Measurements from ENCODE around the gene LHFPL6. TPM values are rescaled to one million over a fixed set of nuclear protein-coding genes. Genes with fewer than 3 reads are reported as not detected.

Gene LHFPL6
- total and polyA plus RNA-seq, 3 donors from 2014 or later: 37.3 to 65.5 (median 52.1) TPM

DNA sequence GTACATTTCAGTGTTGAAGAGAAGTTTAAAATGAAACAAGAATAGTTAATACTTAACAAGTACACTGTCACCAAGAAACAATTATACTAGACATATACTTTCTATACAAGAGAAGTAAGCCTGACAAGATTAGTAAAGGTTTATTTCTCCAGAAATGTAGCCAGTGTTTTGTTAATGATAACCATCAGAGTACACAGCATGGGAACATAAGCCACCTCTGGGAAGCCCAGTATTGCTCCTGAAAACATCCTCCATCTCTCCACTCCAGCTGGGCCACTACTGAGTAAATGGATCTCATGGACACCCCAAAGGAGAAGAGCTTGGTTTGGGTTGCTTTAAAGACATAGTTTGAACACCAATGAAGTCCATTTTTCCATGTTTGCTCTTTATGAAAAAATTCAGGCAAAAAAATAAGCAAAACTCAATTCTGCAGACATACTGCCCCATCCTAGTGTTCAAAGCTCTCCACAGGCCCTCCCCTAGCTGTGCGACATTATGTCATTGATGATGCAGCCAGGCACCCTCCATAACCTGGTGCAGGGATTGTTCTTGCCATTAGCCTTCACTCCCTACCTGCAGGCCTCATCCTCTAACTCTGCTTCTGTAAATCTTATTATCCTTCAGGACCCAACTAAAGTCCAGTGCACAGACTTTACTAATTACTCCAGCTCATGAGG, 61.9 kb downstream of the LHFPL6 start:
- Histone ChIP-seq H3K4me1 (no peaks in the 10 kb centered on the region), H3K36me3 (ENCODE audit: low read depth, missing control alignments) (no peaks in the 10 kb centered on the region), H3K4me3 (no peak overlapping the region), H3K9me3 (no peaks in the 10 kb centered on the region), H3K27me3 (no peaks in the 10 kb centered on the region), H3K27ac (no peak overlapping the region)
- TF ChIP-seq, protein P1, sequence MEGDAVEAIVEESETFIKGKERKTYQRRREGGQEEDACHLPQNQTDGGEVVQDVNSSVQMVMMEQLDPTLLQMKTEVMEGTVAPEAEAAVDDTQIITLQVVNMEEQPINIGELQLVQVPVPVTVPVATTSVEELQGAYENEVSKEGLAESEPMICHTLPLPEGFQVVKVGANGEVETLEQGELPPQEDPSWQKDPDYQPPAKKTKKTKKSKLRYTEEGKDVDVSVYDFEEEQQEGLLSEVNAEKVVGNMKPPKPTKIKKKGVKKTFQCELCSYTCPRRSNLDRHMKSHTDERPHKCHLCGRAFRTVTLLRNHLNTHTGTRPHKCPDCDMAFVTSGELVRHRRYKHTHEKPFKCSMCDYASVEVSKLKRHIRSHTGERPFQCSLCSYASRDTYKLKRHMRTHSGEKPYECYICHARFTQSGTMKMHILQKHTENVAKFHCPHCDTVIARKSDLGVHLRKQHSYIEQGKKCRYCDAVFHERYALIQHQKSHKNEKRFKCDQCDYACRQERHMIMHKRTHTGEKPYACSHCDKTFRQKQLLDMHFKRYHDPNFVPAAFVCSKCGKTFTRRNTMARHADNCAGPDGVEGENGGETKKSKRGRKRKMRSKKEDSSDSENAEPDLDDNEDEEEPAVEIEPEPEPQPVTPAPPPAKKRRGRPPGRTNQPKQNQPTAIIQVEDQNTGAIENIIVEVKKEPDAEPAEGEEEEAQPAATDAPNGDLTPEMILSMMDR (IDR thresholded peaks at IDR 0.05): no peak
- intact Hi-C loops (cut with DNase I; ENCODE audit: low total_unique reads): no loop called here
- no peak for DNase-seq
- 100% methylated on average over 1 of the region's 1 CpG for WGBS, 2 donors

DNA sequence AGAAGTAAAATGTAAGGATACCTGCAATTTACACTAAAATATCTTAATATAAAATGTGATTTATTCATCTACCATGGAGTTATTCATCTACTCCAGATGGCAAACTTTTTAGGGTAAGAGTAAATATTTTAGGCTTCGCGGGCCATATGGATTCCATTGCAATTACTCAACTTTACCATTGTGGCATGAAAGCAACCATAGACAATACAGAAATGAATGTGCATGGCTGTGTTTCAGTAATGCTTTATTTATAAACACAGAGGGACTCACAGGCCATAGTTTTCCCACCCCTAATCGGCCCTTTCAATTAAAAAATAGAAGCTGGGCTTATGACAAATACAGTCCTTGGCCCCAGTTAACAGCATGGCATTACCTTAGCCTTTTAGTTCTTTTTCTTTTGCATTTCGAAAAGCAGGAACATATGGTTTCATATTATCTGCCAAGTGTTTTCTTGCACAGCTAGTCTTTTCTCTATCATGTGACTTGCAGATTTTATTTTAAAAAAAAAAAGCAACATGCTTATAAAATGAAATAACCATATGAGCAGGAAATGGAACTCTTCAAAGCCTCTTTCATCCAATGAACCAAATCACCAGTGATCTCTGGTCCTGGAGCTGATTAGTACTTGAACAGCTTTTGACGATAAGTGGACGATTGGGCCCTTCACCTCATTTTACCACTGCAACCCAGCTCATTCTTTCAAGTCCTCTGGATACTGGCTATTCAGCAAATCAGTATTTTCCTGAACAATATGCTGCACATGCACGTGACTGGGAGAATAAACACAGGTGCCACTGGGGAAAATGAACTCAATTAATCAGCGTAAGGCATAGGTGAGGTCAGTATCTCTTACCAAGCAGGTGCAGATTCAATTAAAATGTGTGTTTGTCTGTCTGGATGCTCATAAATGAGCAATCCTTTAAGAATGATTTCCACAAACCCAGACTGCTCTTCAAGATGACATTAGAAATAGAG, 63.9 kb downstream of the LHFPL6 start:
- intact Hi-C loops (cut with DNase I; ENCODE audit: low total_unique reads): no loop called here
- WGBS, 2 donors: 85 to 90% methylated on average over 8 of the region's 8 CpGs
- no peaks in the 10 kb centered on the region for H3K27me3 ChIP-seq
- H3K9me3 ChIP-seq: no peaks in the 10 kb centered on the region
- no peak overlapping the region for H3K27ac ChIP-seq
- DNase-seq: no peak
- no peak for TF ChIP-seq POLR2A (IDR thresholded peaks at IDR 0.05)
- TF ChIP-seq, protein P1 (IDR thresholded peaks at IDR 0.05): no peak
- H3K4me1 ChIP-seq: no peaks in the 10 kb centered on the region
- H3K4me3 ChIP-seq: no peak overlapping the region
- no peaks in the 10 kb centered on the region for H3K36me3 ChIP-seq (ENCODE audit: low read depth, missing control alignments)

DNA sequence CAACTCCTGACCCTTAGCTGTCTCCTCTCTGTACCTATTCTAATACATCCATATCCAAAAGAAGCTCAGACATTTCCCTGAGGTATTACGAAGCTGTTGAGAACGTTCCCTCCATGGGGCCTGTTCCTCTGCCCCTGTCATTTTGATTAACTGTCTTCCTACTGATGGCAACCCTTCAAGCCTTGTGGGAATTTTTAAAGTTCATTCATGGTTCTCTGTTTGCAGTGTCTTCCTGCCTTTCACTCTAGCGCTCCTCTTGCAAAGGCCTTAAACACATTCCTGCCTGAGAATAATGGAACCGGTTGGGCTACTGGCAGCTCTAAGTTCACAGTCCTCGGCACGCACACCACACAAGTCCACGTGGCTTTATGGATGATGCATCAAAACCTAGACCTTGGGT, 66.1 kb downstream of the LHFPL6 start:
- TF ChIP-seq, protein P1 (IDR thresholded peaks at IDR 0.05): no peak
- TF ChIP-seq POLR2A (IDR thresholded peaks at IDR 0.05): no peak
- no peaks in the 10 kb centered on the region for H3K27me3 ChIP-seq
- no peak overlapping the region for H3K27ac ChIP-seq
- DNase-seq: no peak
- no peaks in the 10 kb centered on the region for H3K9me3 ChIP-seq
- H3K36me3 ChIP-seq (ENCODE audit: low read depth, missing control alignments): no peaks in the 10 kb centered on the region
- no peak overlapping the region for H3K4me3 ChIP-seq
- 83 to 85% methylated on average over 7 of the region's 7 CpGs for WGBS, 2 donors
- no peaks in the 10 kb centered on the region for H3K4me1 ChIP-seq
- intact Hi-C loops (cut with DNase I; ENCODE audit: low total_unique reads): no loop called here

DNA sequence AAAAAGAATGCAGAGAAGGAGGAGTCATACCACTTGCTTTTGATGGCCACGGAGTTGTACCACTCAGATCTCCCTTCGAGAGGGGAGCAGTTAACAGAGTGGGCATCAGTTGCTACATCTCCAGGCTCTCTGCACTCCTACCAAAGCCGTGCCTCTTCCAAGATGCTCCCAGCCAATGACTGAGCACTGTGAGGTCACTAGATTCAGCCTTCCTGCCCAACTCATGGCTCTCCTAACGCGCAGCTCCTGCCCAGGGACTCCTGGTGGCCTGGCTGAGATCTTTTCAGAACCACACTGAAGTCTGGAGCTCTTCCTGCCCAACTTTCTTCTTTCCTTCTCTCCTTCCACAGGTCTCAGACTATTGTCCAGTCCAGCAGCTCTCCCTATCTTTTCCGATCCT, 66.7 kb downstream of the LHFPL6 start:
- Histone ChIP-seq H3K27ac (no peak overlapping the region), H3K27me3 (no peaks in the 10 kb centered on the region), H3K36me3 (ENCODE audit: low read depth, missing control alignments) (no peaks in the 10 kb centered on the region), H3K4me1 (no peaks in the 10 kb centered on the region), H3K4me3 (no peak overlapping the region), H3K9me3 (no peaks in the 10 kb centered on the region)
- DNase-seq: no peak
- 89% methylated on average over 6 of the region's 6 CpGs for WGBS, 2 donors
- intact Hi-C loops (cut with DNase I; ENCODE audit: low total_unique reads): no loop called here
- TF ChIP-seq POLR2A (IDR thresholded peaks at IDR 0.05): no peak
- TF ChIP-seq, protein P1 (IDR thresholded peaks at IDR 0.05): no peak
